CMK (cell line): ENCODE results near the gene ADAM10.

Experiments
- DNase-seq: peaks from one replicate; pipeline ENCODE4 v3.0.0-alpha.2; 2010; ENCODE audit warnings: low read depth

ADAM10 gene

GRCh38 chr15:58551084-58551763 lies 198.3 kb downstream of the ADAM10 start:
- no peak for DNase-seq

- no peak for DNase-seq
These were observed 199.8 kb downstream of the ADAM10 start for GRCh38 chr15:58549785-58550074.

GRCh38 chr15:58549013-58549784 lies 200.3 kb downstream of the ADAM10 start:
- DNase-seq: no peak

DNA sequence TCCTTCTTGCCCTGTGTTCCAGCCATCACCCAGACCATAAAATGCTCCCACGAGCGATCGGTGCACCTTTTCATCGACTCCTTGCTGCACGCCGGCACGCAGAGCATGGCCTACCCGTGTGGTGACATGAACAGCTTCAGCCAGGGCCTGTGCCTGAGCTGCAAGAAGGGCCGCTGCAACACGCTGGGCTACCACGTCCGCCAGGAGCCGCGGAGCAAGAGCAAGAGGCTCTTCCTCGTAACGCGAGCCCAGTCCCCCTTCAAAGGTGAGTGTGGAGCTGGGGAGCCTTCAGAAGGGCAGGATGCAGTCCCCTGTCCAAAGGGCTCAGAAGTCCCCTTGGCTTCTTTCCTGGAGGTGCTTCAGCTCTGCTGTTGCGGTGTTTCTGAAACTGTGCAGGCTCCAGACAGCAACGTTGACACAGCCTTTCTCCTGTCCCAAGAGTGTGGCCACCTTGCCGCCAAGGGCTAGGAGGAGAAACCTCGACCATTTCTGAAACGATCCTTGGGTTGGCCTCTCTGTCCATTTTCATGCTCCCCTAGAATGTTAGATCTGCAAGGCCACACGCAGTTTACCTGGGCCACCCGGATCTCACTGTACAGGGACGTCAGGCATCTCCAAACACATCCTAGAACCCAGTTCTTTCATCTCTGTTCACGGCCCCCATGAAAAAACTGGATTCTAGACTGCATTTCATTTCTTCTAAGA lies 201.0 kb downstream of the ADAM10 start:
- no peak for DNase-seq

- no peak for DNase-seq
These were observed 201.7 kb downstream of the ADAM10 start for GRCh38 chr15:58547628-58548307.

DNA sequence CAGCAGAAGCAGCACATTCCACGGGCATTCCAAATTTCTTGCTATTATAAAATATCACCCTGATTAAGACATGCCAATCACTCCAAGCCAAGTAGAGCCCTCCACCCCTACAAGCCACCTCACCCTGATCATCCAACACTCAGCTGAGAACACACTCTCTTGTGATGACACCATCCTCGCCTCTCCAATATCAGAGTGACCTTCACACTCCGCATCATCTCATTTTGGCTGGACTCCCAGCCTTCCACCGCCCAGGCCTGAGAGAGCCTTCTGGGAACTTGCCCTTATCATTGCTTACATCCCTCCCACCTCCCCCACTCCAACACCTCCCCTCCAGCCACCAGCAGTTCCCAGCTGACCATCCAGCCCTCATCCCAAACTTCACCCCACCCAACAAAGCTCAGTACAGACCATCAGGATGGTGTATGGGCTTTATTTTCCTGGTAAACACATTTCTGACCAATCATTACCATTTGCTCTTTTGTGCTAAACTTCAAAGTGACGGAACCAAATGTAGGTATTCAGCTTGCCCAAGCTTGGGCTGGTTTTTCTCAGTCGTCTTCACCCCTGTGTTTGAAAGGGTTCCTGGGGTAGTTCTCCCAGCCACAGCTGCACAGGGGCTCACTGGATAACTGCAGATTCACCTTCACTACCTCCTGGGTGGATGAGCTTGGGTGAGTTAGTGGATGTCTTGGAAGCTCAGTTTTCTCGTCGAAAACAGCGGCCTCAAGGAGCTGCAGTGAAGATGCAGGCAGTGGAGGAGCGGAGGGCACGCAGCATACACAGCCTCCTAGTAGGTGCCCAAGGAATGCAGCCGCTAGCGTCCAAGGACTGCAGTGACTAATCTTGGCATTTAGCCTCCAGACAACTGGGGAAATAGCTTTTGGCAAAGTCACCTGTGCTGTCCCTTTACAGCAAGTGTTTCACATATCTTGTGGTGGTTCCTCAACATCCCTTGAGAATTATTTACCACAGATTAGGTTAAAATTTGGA lies 202.6 kb downstream of the ADAM10 start:
- no peak for DNase-seq

GRCh38 chr15:58546066-58546591 lies 203.4 kb downstream of the ADAM10 start:
- DNase-seq: no peak

- DNase-seq: no peak
These were observed 204.0 kb downstream of the ADAM10 start for GRCh38 chr15:58545307-58546065.

GRCh38 chr15:58544756-58545155 lies 204.8 kb downstream of the ADAM10 start:
- DNase-seq: no peak

- no peak for DNase-seq
These were observed 205.7 kb downstream of the ADAM10 start for GRCh38 chr15:58543664-58544335.

GRCh38 chr15:58541410-58542087 lies 208.0 kb downstream of the ADAM10 start:
- DNase-seq: no peak

GRCh38 chr15:58539548-58539947 lies 210.0 kb downstream of the ADAM10 start:
- no peak for DNase-seq

- no peak for DNase-seq
These were observed 210.6 kb downstream of the ADAM10 start for GRCh38 chr15:58538901-58539300.
